ENCODE results near the gene HASPIN.
"Not testable (repeated sequence)": the region's sequence is repeated elsewhere in the genome, so short reads cannot be mapped to it uniquely, and the experiment has no call there.

Gene HASPIN

GRCh38 chr17:3697103-3697476 lies 26.6 kb upstream of the HASPIN start:
- no peak for DNase-seq

- no peak for DNase-seq
These were observed 25.6 kb upstream of the HASPIN start for GRCh38 chr17:3698139-3698538.

- no peak for DNase-seq
These were observed 23.8 kb upstream of the HASPIN start for GRCh38 chr17:3699951-3700350.

- DNase-seq = not testable (repeated sequence)
These were observed 21.6 kb upstream of the HASPIN start for GRCh38 chr17:3702041-3702539.

- no peak for DNase-seq
These were observed 18.6 kb upstream of the HASPIN start for GRCh38 chr17:3704931-3705717.

GRCh38 chr17:3705718-3705984 lies 18.1 kb upstream of the HASPIN start:
- not testable (repeated sequence) for DNase-seq

- DNase-seq = no peak
These were observed 15.3 kb upstream of the HASPIN start for GRCh38 chr17:3708366-3708765.

GRCh38 chr17:3710951-3711383 lies 12.7 kb upstream of the HASPIN start:
- DNase-seq = no peak

GRCh38 chr17:3712811-3713463 lies 10.8 kb upstream of the HASPIN start:
- no peak for DNase-seq

GRCh38 chr17:3715296-3715695 lies 8.4 kb upstream of the HASPIN start:
- DNase-seq = no peak

GRCh38 chr17:3718201-3718600 lies 5.5 kb upstream of the HASPIN start:
- no peak for DNase-seq

GRCh38 chr17:3719265-3719664 lies 4.4 kb upstream of the HASPIN start:
- DNase-seq = no peak

GRCh38 chr17:3722716-3723115 lies 987 bp upstream of the HASPIN start:
- no peak for DNase-seq

- DNase-seq = no peak
These were observed 531 bp upstream of the HASPIN start for GRCh38 chr17:3723188-3723555.

GRCh38 chr17:3724378-3725077 lies 825 bp downstream of the HASPIN start:
- DNase-seq = no peak

GRCh38 chr17:3727041-3727440 lies 3.3 kb downstream of the HASPIN start:
- no peak for DNase-seq

- not testable (repeated sequence) for DNase-seq
These were observed 4.4 kb downstream of the HASPIN start for GRCh38 chr17:3728099-3728498.

GRCh38 chr17:3729881-3730280 lies 6.2 kb downstream of the HASPIN start:
- no peak for DNase-seq

GRCh38 chr17:3730881-3731429 lies 7.3 kb downstream of the HASPIN start:
- DNase-seq = no peak

- DNase-seq = no peak
These were observed 8.5 kb downstream of the HASPIN start for GRCh38 chr17:3732210-3732621.

- DNase-seq = not testable (repeated sequence)
These were observed 11.2 kb downstream of the HASPIN start for GRCh38 chr17:3734911-3735276.

- no peak for DNase-seq
These were observed 11.8 kb downstream of the HASPIN start for GRCh38 chr17:3735515-3735914.

GRCh38 chr17:3738562-3739295 lies 15.0 kb downstream of the HASPIN start:
- DNase-seq = no peak
